NT2/D1 (cell line): Measurements from ENCODE around the gene OR10V1.

ENCODE experiments used
- SUZ12 ChIP-seq: IDR thresholded peaks from 2 replicates; pipeline ENCODE4 v1.6.1; 2011; ENCODE audit not compliant: insufficient read length, insufficient read depth; ENCODE audit errors: extremely low read depth
- YY1 ChIP-seq: IDR thresholded peaks from 2 replicates; pipeline ENCODE4 v1.6.1; 2011; ENCODE audit not compliant: insufficient read length, insufficient read depth

GRCh38 chr11:59706518-59707285, 6.9 kb downstream of the OR10V1 start:
- no peak for TF ChIP-seq SUZ12
- no peak for TF ChIP-seq YY1
